Ascending aorta (tissue), 2 donors: ENCODE results near the gene VMAC. TPM values are rescaled to one million over a fixed set of nuclear protein-coding genes. Genes with fewer than 3 reads are reported as not detected.
"Not testable (repeated sequence)": the region's sequence is repeated elsewhere in the genome, so short reads cannot be mapped to it uniquely, and the experiment has no call there.

ENCODE experiments used
- DNase-seq, 2 donors: peaks; one replicate each; pipeline ENCODE4 v3.0.0-alpha.2; 2019; ENCODE audit warnings: low spot score in 2 of 2
- H3K27ac ChIP-seq, 2 donors: fragments of 200-600 bp; sonication (generic); one replicate each; pipeline ENCODE4 v1.5.1; 2016 to 2017; ENCODE audit warnings: mild to moderate bottlenecking in 1 of 2
- H3K27me3 ChIP-seq: fragments of 200-600 bp; sonication (generic); one replicate; pipeline ENCODE4 v1.5.1; 2017
- H3K36me3 ChIP-seq, 2 donors: fragments of 200-600 bp; sonication (generic); one replicate each; pipeline ENCODE4 v1.5.1; 2016
- H3K4me1 ChIP-seq, 2 donors: fragments of 200-600 bp; sonication (generic); one replicate each; pipeline ENCODE4 v1.5.1; 2016 to 2017; ENCODE audit warnings: mild to moderate bottlenecking in 1 of 2
- H3K4me3 ChIP-seq, 2 donors: fragments of 200-600 bp; sonication (generic); one replicate each; pipeline ENCODE4 v1.5.1; 2016 to 2017; ENCODE audit warnings: mild to moderate bottlenecking in 1 of 2
- H3K9me3 ChIP-seq, 2 donors: fragments of 200-600 bp; sonication (generic); one replicate each; pipeline ENCODE4 v1.5.1; 2016
- intact Hi-C: fragments of 100-400 bp; cut with DNase I; formaldehyde crosslinking; loops from one replicate; pipeline ENCODE4 v1.15.1; 2023
- total RNA-seq: library from RNA; depleted of rRNA; stranded (reverse); fragments of >200 nt; gene quantifications from one replicate; pipeline ENCODE4 v1.1.0, GENCODE V29; 2016
- TF ChIP-seq, protein P1 (sequence below), 3 experiments: fragments of 200-600 bp in 2 of 3; fragments of 450-650 bp in 1 of 3; sonication (generic) in 2 of 3; IDR thresholded peaks; one replicate each; pipeline ENCODE4 v1.5.1; 2016 to 2019; ENCODE audit warnings: antibody characterized with exemption in 3 of 3, mild to moderate bottlenecking in 1 of 3, moderate library complexity in 1 of 3

Gene VMAC
- total RNA-seq, 1 donor from 2014 or later, result 15.2 TPM

DNA sequence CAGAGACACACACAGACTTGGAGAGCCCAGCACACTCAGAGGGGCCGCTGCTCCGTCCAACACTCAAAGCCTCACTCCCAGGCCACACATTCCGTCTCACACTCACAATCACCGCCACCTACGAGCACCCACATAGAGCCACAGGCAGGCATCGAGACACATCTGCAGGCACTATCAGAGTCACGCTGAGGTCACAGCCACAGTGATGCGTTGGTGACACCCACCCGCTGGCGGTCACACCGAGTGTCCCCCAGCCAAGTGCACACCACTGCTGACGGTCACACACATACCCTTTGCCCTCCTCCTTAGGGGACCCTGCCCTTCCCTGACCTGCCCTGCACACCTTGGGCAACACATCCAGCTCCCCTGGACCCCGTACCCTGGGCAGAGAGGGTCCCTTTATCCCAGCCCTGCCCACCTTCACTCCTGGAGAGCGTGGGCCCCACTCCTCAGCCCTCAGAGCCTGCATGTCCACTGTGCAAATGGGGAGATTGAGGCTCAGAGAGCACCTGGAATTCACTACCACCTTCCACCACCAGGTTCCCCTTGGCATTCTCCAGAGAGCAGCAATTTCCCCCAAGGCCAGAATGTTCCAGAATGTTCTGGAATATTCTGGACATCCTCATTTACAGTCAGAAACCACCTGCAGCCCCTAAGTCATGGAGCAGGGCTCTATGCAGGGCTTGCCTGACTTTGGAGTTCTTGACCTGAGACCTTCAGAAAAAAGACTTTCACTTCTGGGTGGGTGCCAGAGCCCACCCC is 39.8 kb upstream of the VMAC start:
- Histone ChIP-seq H3K27me3 (no peaks in the 10 kb centered on the region), H3K4me1 (no peaks in the 10 kb centered on the region), H3K4me3 (no peak overlapping the region), H3K36me3 (no peaks in the 10 kb centered on the region), H3K27ac (no peak overlapping the region), H3K9me3 (no peaks in the 10 kb centered on the region)
- intact Hi-C loops, result no loop called here
- TF ChIP-seq, protein P1, sequence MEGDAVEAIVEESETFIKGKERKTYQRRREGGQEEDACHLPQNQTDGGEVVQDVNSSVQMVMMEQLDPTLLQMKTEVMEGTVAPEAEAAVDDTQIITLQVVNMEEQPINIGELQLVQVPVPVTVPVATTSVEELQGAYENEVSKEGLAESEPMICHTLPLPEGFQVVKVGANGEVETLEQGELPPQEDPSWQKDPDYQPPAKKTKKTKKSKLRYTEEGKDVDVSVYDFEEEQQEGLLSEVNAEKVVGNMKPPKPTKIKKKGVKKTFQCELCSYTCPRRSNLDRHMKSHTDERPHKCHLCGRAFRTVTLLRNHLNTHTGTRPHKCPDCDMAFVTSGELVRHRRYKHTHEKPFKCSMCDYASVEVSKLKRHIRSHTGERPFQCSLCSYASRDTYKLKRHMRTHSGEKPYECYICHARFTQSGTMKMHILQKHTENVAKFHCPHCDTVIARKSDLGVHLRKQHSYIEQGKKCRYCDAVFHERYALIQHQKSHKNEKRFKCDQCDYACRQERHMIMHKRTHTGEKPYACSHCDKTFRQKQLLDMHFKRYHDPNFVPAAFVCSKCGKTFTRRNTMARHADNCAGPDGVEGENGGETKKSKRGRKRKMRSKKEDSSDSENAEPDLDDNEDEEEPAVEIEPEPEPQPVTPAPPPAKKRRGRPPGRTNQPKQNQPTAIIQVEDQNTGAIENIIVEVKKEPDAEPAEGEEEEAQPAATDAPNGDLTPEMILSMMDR (IDR thresholded peaks at IDR 0.05), result no peak
- no peak for DNase-seq

DNA sequence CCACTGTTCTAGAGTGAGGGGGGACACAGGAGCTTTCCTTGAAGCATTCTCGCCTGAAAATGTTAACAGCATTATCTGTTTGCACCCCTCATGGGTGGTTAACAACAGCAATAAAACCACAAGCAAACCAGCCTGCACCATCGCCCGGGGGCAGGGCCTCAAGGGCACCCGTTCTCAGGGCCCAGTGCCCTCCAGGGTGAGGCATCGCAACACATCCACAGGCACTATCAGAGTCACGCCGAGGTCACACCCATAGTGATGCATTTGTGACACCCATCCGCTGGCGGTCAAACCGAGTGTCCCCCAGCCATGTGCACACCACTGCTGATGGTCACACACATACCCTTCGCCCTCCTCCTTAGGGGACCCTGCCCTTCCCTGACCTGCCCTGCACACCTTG is 38.9 kb upstream of the VMAC start:
- TF ChIP-seq, protein P1 (IDR thresholded peaks at IDR 0.05), result no peak
- H3K9me3 ChIP-seq, result no peaks in the 10 kb centered on the region
- intact Hi-C loops, result no loop called here
- H3K36me3 ChIP-seq, result no peaks in the 10 kb centered on the region
- no peak overlapping the region for H3K4me3 ChIP-seq
- no peaks in the 10 kb centered on the region for H3K27me3 ChIP-seq
- no peak overlapping the region for H3K27ac ChIP-seq
- no peaks in the 10 kb centered on the region for H3K4me1 ChIP-seq
- no peak for DNase-seq

DNA sequence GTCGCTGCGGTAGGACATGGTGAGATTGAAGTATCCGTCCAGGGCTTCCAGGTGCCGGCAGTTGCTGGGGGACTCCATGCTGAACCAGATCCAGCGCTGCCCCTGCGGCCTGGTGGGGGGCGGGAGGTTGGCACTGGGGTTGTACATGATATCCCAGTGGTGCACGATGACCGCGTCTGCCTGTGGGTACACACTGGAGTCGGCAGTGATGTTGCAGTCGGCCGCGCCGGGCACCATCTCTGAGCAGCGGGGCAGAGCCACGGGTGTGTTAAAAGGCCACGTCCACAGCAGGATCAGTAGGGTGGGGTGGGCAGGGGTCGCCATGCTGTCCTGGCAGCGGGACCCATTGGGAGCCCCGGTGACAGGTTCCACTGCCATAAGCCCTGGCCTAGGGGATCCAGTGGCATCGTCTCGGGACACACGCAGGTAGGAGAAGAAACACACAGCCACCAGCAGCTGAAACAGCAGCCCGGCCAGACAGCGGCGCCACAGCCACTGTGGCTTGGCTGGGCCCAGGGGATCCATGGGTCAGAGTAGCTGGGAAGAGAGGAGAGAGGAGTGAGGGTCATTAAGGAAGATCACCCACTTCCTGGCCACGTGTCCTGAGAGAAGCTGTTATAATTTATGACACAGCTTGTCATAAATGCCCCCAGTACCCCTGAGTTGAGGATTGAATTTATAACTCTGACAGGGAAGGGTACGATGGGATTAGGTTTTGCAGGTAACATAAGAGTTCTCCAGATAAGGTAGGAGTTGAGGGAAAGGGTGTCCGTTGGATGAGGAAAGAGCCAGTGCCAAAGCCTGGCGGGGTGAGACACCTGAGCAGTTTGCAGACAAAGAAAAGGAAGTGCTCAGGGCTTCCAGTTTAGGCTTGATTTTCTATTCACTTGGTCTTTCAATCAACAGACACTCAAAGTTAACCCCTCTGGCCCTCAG is 37.2 kb upstream of the VMAC start:
- Histone ChIP-seq H3K4me3 (no peak overlapping the region), H3K36me3 (no peaks in the 10 kb centered on the region), H3K27ac (no peak overlapping the region), H3K4me1 (no peaks in the 10 kb centered on the region), H3K27me3 (no peaks in the 10 kb centered on the region), H3K9me3 (no peaks in the 10 kb centered on the region)
- TF ChIP-seq, protein P1 (IDR thresholded peaks at IDR 0.05), result no peak
- intact Hi-C loops, result no loop called here
- DNase-seq, result no peak

DNA sequence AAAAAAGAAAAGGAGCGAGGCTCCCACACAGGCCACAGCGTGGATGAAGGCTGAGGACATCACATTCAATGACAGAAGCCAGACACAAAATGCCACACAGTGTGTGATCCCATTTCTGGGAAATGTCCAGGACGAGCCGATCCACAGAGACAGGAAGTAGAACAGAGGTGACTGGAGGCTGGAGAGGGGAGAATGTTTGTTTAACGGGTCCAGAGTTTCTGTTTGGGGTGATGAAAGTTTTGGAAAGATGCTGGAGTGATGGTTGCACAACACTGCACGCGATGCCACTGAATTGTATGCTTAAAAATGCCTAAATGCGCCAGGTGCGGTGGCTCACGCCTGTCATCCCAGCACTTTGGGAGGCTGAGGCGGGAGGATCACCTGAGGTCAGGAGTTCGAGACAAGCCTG is 33.7 kb upstream of the VMAC start:
- Histone ChIP-seq H3K4me1 (no peaks in the 10 kb centered on the region), H3K9me3 (no peaks in the 10 kb centered on the region), H3K36me3 (no peaks in the 10 kb centered on the region), H3K4me3 (no peak overlapping the region), H3K27ac (no peak overlapping the region), H3K27me3 (no peaks in the 10 kb centered on the region)
- TF ChIP-seq, protein P1 (IDR thresholded peaks at IDR 0.05), result no peak
- intact Hi-C loops, result no loop called here
- DNase-seq, result no peak

DNA sequence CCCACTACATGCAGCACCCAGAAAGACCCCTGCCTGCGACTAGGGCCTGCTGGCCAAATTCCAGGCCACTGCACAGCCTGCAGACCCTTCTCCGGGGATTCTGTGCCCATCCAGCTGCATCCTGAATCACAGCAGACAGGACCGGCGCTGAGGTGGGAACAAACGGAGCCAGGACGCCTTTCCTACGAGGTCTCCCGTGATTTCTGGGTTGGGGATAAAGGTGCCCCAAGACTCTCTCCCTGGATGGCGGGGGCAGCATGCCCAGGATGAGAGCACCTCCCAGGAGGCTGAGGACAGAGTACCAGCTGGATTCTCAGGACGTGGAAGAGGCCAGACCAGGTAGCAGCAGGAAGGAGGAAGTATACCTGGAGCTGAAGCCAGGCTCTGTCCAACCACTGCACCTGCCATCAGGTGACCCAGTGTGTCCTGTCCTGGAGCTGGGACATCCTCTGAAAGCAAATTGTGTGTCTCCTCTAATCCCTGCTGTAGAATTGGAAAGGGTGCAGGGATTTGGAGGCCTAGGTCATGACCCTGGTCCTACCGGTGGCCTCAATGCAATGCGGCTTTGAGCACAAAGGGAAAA is 31.0 kb upstream of the VMAC start:
- Histone ChIP-seq H3K9me3 (no peaks in the 10 kb centered on the region), H3K27me3 (no peaks in the 10 kb centered on the region), H3K27ac (no peak overlapping the region), H3K4me1 (no peaks in the 10 kb centered on the region), H3K4me3 (no peak overlapping the region), H3K36me3 (no peaks in the 10 kb centered on the region)
- DNase-seq, result no peak
- intact Hi-C loops, result no loop called here
- TF ChIP-seq, protein P1 (IDR thresholded peaks at IDR 0.05), result no peak

DNA sequence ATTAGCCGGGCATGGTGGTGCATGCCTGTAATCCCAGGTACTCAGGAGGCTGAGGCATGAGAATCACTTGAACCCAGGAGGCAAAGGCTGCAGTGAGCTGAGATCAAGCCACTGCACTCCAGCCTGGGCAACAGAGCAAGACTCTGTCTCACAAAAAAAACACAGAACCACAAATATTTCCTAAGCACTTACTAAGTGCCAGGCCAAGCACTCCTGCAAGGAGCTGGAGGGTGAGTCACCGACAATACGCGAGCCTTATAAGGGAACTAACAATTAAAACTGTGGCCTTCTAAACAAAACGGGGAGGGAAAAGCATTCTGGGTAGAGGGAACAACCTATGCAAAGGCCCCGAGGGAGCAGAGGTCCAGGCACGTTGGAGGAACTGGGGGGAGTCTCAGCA is 30.2 kb upstream of the VMAC start:
- H3K27ac ChIP-seq, H3K4me1 ChIP-seq, H3K27me3 ChIP-seq, H3K36me3 ChIP-seq, H3K4me3 ChIP-seq, DNase-seq, H3K9me3 ChIP-seq, intact Hi-C loops: not testable (repeated sequence)
